K562 (cell line): Measurements from ENCODE around the gene LPAR5. TPM values are rescaled to one million over a fixed set of nuclear protein-coding genes. Genes with fewer than 3 reads are reported as not detected.

Experiments used
- HDGF ChIP-seq: fragments of 450-650 bp; IDR thresholded peaks from 2 replicates; pipeline ENCODE4 v1.6.1; 2016
- ILF3 ChIP-seq: fragments of 450-650 bp; IDR thresholded peaks from 2 replicates; pipeline ENCODE4 v1.6.1; 2018; ENCODE audit warnings: antibody characterized with exemption, mild to moderate bottlenecking, moderate library complexity, borderline replicate concordance
- KLF6 ChIP-seq: fragments of 250-450 bp; sonication (Bioruptor Pico); IDR thresholded peaks from 2 replicates; pipeline ENCODE4 v1.4.0; 2020; ENCODE audit warnings: mild to moderate bottlenecking, moderate library complexity, borderline replicate concordance
- PHF20 ChIP-seq: fragments of 450-650 bp; IDR thresholded peaks from 2 replicates; pipeline ENCODE4 v1.6.1; 2018; ENCODE audit not compliant: partially characterized antibody
- REST ChIP-seq, 2 experiments: fragments of 450-650 bp; formaldehyde crosslinking in 1 of 2; IDR thresholded peaks; 2 replicates each; pipeline versions ENCODE4 v1.4.0 to v1.6.1; 2014 to 2020; ENCODE audit warnings: mild to moderate bottlenecking in 2 of 2, borderline replicate concordance in 1 of 2, low read depth in 1 of 2
- SMARCC2 ChIP-seq: fragments of 450-650 bp; IDR thresholded peaks from 2 replicates; pipeline ENCODE4 v1.6.1; 2017; ENCODE audit warnings: antibody characterized with exemption, moderate library complexity, mild to moderate bottlenecking, low read depth
- TBP ChIP-seq: optimal IDR thresholded peaks from 2 replicates; pipeline ENCODE3; 2011; ENCODE audit warnings: low read depth, low read length, improper control_type of control experiment
- YY1 ChIP-seq, 3 experiments: IDR thresholded peaks; 2 replicates each; pipeline ENCODE4 v1.6.1; 2011; ENCODE audit warnings: low read length in 2 of 3, mild to moderate bottlenecking in 2 of 3, moderate library complexity in 2 of 3, borderline replicate concordance in 1 of 3, control low read depth in 1 of 3, low read depth in 1 of 3; ENCODE audit not compliant: insufficient read depth in 3 of 3, insufficient replicate concordance in 2 of 3, control insufficient read depth in 1 of 3, insufficient read length in 1 of 3; ENCODE audit errors: extremely low read depth in 1 of 3
- ZNF224 ChIP-seq: sonication (generic); formaldehyde crosslinking; IDR thresholded peaks from 2 replicates; pipeline ENCODE4 v1.8.0; 2022; ENCODE audit warnings: mild to moderate bottlenecking, missing genetic modification reagents
- ZNF584 ChIP-seq: fragments of 200-800 bp; sonication (Bioruptor generic); IDR thresholded peaks from 2 replicates; pipeline ENCODE4 v1.6.1; 2016; ENCODE audit warnings: low read depth, mild to moderate bottlenecking, missing genetic modification characterization, missing compliant biosample characterization
- ZNF79 ChIP-seq: fragments of 250-450 bp; sonication (Bioruptor Pico); IDR thresholded peaks from 2 replicates; pipeline ENCODE4 v1.4.0; 2020; ENCODE audit warnings: low read depth, mild to moderate bottlenecking, moderate library complexity
- polyA plus RNA-seq, 8 experiments: library from polyadenylated mRNA; depleted of rRNA in 4 of 8; stranded (reverse) in 5 of 8; unstranded in 3 of 8; fragments of >200 nt; fragmentation: Nextera tagmentation in 2 of 8; fragmentation: Illumina TruSeq in 1 of 8; extraction: Ambion mirVana in 2 of 8; extraction: Trizol in 1 of 8; gene quantifications; 2 replicates each; pipeline versions ENCODE4 v1.2.1 to v1.2.3, GENCODE V29; 2011 to 2014; ENCODE audit warnings: inconsistent platforms in 1 of 8, missing spikeins in 1 of 8
- total RNA-seq, 7 experiments: library from RNA; depleted of rRNA in 6 of 7; stranded (reverse); fragments of >200 nt in 6 of 7; fragmentation: Illumina TruSeq in 2 of 7; extraction: Trizol in 2 of 7; gene quantifications; 2 replicates each; pipeline versions ENCODE4 v1.2.1 to v1.2.3, GENCODE V29; 2011 to 2021; ENCODE audit warnings: low replicate concordance in 1 of 7
- TF ChIP-seq, protein P1 (sequence below): fragments of 250-450 bp; sonication (Bioruptor Pico); IDR thresholded peaks from 2 replicates; pipeline ENCODE4 v1.4.0; 2020; ENCODE audit warnings: mild to moderate bottlenecking, moderate library complexity

The LPAR5 gene
- total and polyA plus RNA-seq, 9 of the 15 experiments (the other 6 are each of a cell fraction or from before 2014, with no cell fraction given), result 1.3 to 11.7 (median 3.6) TPM

GRCh38 chr12:6613015-6613775 lies 22.6 kb downstream of the LPAR5 start (continued):
- no peak for TF ChIP-seq REST (IDR thresholded peaks at IDR 0.05; ENCODE audit: borderline replicate concordance)
- 0 out of 2 replicates have a peak, but pooled peaks have one; percentile 61 for TF ChIP-seq REST (CRISPR knock-in tag; IDR thresholded peaks at IDR 0.05; ENCODE audit: low read depth)
- peak; percentile 92 for TF ChIP-seq ZNF584 (CRISPR knock-in tag)
- TF ChIP-seq, protein P1, sequence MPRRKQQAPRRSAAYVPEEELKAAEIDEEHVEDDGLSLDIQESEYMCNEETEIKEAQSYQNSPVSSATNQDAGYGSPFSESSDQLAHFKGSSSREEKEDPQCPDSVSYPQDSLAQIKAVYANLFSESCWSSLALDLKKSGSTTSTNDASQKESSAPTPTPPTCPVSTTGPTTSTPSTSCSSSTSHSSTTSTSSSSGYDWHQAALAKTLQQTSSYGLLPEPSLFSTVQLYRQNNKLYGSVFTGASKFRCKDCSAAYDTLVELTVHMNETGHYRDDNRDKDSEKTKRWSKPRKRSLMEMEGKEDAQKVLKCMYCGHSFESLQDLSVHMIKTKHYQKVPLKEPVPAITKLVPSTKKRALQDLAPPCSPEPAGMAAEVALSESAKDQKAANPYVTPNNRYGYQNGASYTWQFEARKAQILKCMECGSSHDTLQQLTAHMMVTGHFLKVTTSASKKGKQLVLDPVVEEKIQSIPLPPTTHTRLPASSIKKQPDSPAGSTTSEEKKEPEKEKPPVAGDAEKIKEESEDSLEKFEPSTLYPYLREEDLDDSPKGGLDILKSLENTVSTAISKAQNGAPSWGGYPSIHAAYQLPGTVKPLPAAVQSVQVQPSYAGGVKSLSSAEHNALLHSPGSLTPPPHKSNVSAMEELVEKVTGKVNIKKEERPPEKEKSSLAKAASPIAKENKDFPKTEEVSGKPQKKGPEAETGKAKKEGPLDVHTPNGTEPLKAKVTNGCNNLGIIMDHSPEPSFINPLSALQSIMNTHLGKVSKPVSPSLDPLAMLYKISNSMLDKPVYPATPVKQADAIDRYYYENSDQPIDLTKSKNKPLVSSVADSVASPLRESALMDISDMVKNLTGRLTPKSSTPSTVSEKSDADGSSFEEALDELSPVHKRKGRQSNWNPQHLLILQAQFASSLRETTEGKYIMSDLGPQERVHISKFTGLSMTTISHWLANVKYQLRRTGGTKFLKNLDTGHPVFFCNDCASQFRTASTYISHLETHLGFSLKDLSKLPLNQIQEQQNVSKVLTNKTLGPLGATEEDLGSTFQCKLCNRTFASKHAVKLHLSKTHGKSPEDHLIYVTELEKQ, result no peak
- TF ChIP-seq HDGF, result peak; percentile 42; the same call in 1 of the 2 replicates
- peak in 1 of 3 experiments; percentile 65 for TF ChIP-seq YY1 (IDR thresholded peaks at IDR 0.05; ENCODE audit: borderline replicate concordance in 1 of 3, control insufficient read depth in 1 of 3, extremely low read depth in 1 of 3, insufficient read depth in 3 of 3, insufficient read length in 1 of 3, insufficient replicate concordance in 2 of 3, low read depth in 1 of 3, low read length in 2 of 3)
- TF ChIP-seq ZNF224 (CRISPR knock-in tag), result no peak
- peak; percentile 59; the same call in 1 of the 2 replicates for TF ChIP-seq KLF6 (CRISPR knock-in tag)
- TF ChIP-seq TBP, result peak; percentile 34
- TF ChIP-seq ZNF79 (CRISPR knock-in tag), result no peak
- 0 out of 2 replicates have a peak, but pooled peaks have one; percentile 26 for TF ChIP-seq SMARCC2
- no peak for TF ChIP-seq PHF20
- no peak for TF ChIP-seq ILF3
